ENCODE data around the gene OTUD7B.

Gene OTUD7B

GRCh38 chr1:150018165-150018564 is 7.6 kb upstream of the OTUD7B start:
- Histone ChIP-seq H3K27me3 (ENCODE audit: low read depth) (no peaks in the 10 kb centered on the region), H3K36me3 (replicated peaks) (no peaks in the 10 kb centered on the region), H3K9me3 (no peaks in the 10 kb centered on the region), H3K4me3 (no peak overlapping the region), H3K4me1 (no peaks in the 10 kb centered on the region)
- no peak for DNase-seq (ENCODE audit: low spot score in 2 of 2)
- in situ Hi-C loops (cut with MboI; ENCODE audit: low sequenced_read_pairs): no loop called here

GRCh38 chr1:150017206-150017750 is 6.8 kb upstream of the OTUD7B start:
- Histone ChIP-seq H3K4me1 (no peaks in the 10 kb centered on the region), H3K9me3 (no peaks in the 10 kb centered on the region), H3K36me3 (replicated peaks) (no peaks in the 10 kb centered on the region), H3K4me3 (no peak overlapping the region), H3K27me3 (ENCODE audit: low read depth) (no peaks in the 10 kb centered on the region)
- in situ Hi-C loops (cut with MboI; ENCODE audit: low sequenced_read_pairs): no loop called here
- no peak for DNase-seq (ENCODE audit: low spot score in 2 of 2)

- H3K36me3 ChIP-seq (replicated peaks): no peaks in the 10 kb centered on the region
- DNase-seq (ENCODE audit: low spot score in 2 of 2): no peak
- H3K4me1 ChIP-seq: peaks cover 7% of the 10 kb centered on the region
- H3K4me3 ChIP-seq: no peak overlapping the region
- H3K9me3 ChIP-seq: no peaks in the 10 kb centered on the region
- no peaks in the 10 kb centered on the region for H3K27me3 ChIP-seq (ENCODE audit: low read depth)
- in situ Hi-C loops (cut with MboI; ENCODE audit: low sequenced_read_pairs): no loop called here
Measured at GRCh38 chr1:150015651-150016131, 5.2 kb upstream of the OTUD7B start.

- no peak for DNase-seq (ENCODE audit: low spot score in 2 of 2)
- in situ Hi-C loops (cut with MboI; ENCODE audit: low sequenced_read_pairs): no loop called here
- H3K27me3 ChIP-seq (ENCODE audit: low read depth): no peaks in the 10 kb centered on the region
- no peak overlapping the region for H3K4me3 ChIP-seq
- H3K4me1 ChIP-seq: peaks cover 18% of the 10 kb centered on the region
- H3K36me3 ChIP-seq (replicated peaks): no peaks in the 10 kb centered on the region; the same call in 1 of the 2 replicates
- H3K9me3 ChIP-seq: no peaks in the 10 kb centered on the region
Measured at GRCh38 chr1:150012611-150013010, 2.1 kb upstream of the OTUD7B start.

GRCh38 chr1:150009604-150010392 is 728 bp downstream of the OTUD7B start:
- DNase-seq (ENCODE audit: low spot score in 2 of 2): peak; percentile 38 to 64
- Histone ChIP-seq H3K4me3 (peak overlapping the region; percentile 85), H3K36me3 (replicated peaks) (peaks cover 4% of the 10 kb centered on the region; the same call in 1 of the 2 replicates), H3K9me3 (no peaks in the 10 kb centered on the region), H3K4me1 (peaks cover 24% of the 10 kb centered on the region), H3K27me3 (ENCODE audit: low read depth) (no peaks in the 10 kb centered on the region)
- in situ Hi-C loops (cut with MboI; ENCODE audit: low sequenced_read_pairs): no loop called here

- DNase-seq (ENCODE audit: low spot score in 2 of 2): peak in 1 of 2 experiments; percentile 17
- Histone ChIP-seq H3K4me3 (peak overlapping the region; percentile 85), H3K4me1 (peaks cover 24% of the 10 kb centered on the region), H3K9me3 (no peaks in the 10 kb centered on the region), H3K36me3 (replicated peaks) (peaks cover 7% of the 10 kb centered on the region; the same call in 1 of the 2 replicates), H3K27me3 (ENCODE audit: low read depth) (no peaks in the 10 kb centered on the region)
- in situ Hi-C loops (cut with MboI; ENCODE audit: low sequenced_read_pairs): no loop called here
Measured at GRCh38 chr1:150008699-150009098, 1.8 kb downstream of the OTUD7B start.

GRCh38 chr1:150006881-150007421 is 3.6 kb downstream of the OTUD7B start:
- DNase-seq (ENCODE audit: low spot score in 2 of 2): peak; percentile 17 to 53
- peaks cover 24% of the 10 kb centered on the region for H3K4me1 ChIP-seq
- peaks cover 7% of the 10 kb centered on the region; the same call in 1 of the 2 replicates for H3K36me3 ChIP-seq (replicated peaks)
- H3K27me3 ChIP-seq (ENCODE audit: low read depth): no peaks in the 10 kb centered on the region
- no peaks in the 10 kb centered on the region for H3K9me3 ChIP-seq
- H3K4me3 ChIP-seq: no peak overlapping the region
- in situ Hi-C loops (cut with MboI; ENCODE audit: low sequenced_read_pairs): no loop called here

- in situ Hi-C loops (cut with MboI; ENCODE audit: low sequenced_read_pairs): no loop called here
- H3K4me3 ChIP-seq: no peak overlapping the region
- peaks cover 17% of the 10 kb centered on the region for H3K4me1 ChIP-seq
- peaks cover 7% of the 10 kb centered on the region; the same call in 1 of the 2 replicates for H3K36me3 ChIP-seq (replicated peaks)
- H3K27me3 ChIP-seq (ENCODE audit: low read depth): no peaks in the 10 kb centered on the region
- no peak for DNase-seq (ENCODE audit: low spot score in 2 of 2)
- H3K9me3 ChIP-seq: no peaks in the 10 kb centered on the region
Measured at GRCh38 chr1:150005606-150006005, 4.9 kb downstream of the OTUD7B start.

GRCh38 chr1:150003801-150004200 is 6.7 kb downstream of the OTUD7B start:
- in situ Hi-C loops (cut with MboI; ENCODE audit: low sequenced_read_pairs): no loop called here
- H3K9me3 ChIP-seq: no peaks in the 10 kb centered on the region
- peaks cover 17% of the 10 kb centered on the region for H3K4me1 ChIP-seq
- peaks cover 7% of the 10 kb centered on the region for H3K36me3 ChIP-seq (replicated peaks)
- no peak overlapping the region for H3K4me3 ChIP-seq
- no peak for DNase-seq (ENCODE audit: low spot score in 2 of 2)
- no peaks in the 10 kb centered on the region for H3K27me3 ChIP-seq (ENCODE audit: low read depth)

- no peaks in the 10 kb centered on the region for H3K27me3 ChIP-seq (ENCODE audit: low read depth)
- no peaks in the 10 kb centered on the region for H3K9me3 ChIP-seq
- in situ Hi-C loops (cut with MboI; ENCODE audit: low sequenced_read_pairs): no loop called here
- DNase-seq (ENCODE audit: low spot score in 2 of 2): no peak
- H3K4me3 ChIP-seq: no peak overlapping the region
- peaks cover 3% of the 10 kb centered on the region for H3K4me1 ChIP-seq
- peaks cover 7% of the 10 kb centered on the region for H3K36me3 ChIP-seq (replicated peaks)
Measured at GRCh38 chr1:150002217-150002616, 8.3 kb downstream of the OTUD7B start.

- in situ Hi-C loops (cut with MboI; ENCODE audit: low sequenced_read_pairs): no loop called here
Measured at GRCh38 chr1:150001415-150001814, 9.1 kb downstream of the OTUD7B start.

GRCh38 chr1:149997585-149998262 is 12.8 kb downstream of the OTUD7B start:
- Histone ChIP-seq H3K36me3 (replicated peaks) (no peaks in the 10 kb centered on the region; the same call in none of the 2 replicates), H3K27me3 (ENCODE audit: low read depth) (no peaks in the 10 kb centered on the region), H3K9me3 (no peaks in the 10 kb centered on the region), H3K4me3 (no peak overlapping the region), H3K4me1 (no peaks in the 10 kb centered on the region)
- in situ Hi-C loops (cut with MboI; ENCODE audit: low sequenced_read_pairs): no loop called here
- no peak for DNase-seq (ENCODE audit: low spot score in 2 of 2)

More at GRCh38 chr1:150001415-150001814, 9.1 kb downstream of the OTUD7B start:
- H3K36me3 ChIP-seq (replicated peaks): peaks cover 7% of the 10 kb centered on the region
- no peaks in the 10 kb centered on the region; the same call in 1 of the 2 replicates for H3K4me1 ChIP-seq
- no peaks in the 10 kb centered on the region for H3K9me3 ChIP-seq
- H3K4me3 ChIP-seq: no peak overlapping the region
- H3K27me3 ChIP-seq (ENCODE audit: low read depth): no peaks in the 10 kb centered on the region
- no peak for DNase-seq (ENCODE audit: low spot score in 2 of 2)

- H3K36me3 ChIP-seq (replicated peaks): no peaks in the 10 kb centered on the region; the same call in none of the 2 replicates
- H3K9me3 ChIP-seq: no peaks in the 10 kb centered on the region
- H3K4me1 ChIP-seq: no peaks in the 10 kb centered on the region
- in situ Hi-C loops (cut with MboI; ENCODE audit: low sequenced_read_pairs): no loop called here
- H3K4me3 ChIP-seq: no peak overlapping the region
- DNase-seq (ENCODE audit: low spot score in 2 of 2): no peak
- H3K27me3 ChIP-seq (ENCODE audit: low read depth): no peaks in the 10 kb centered on the region
Measured at GRCh38 chr1:149995927-149996326, 14.6 kb downstream of the OTUD7B start.

Measured in HAP-1 (cell line).